Measurements from ENCODE around the gene DDO. TPM values are rescaled to one million over a fixed set of nuclear protein-coding genes. Genes with fewer than 3 reads are reported as not detected.

The DDO gene
- total RNA-seq, 4 donors from 2014 or later, result 0.88 to 3.3 (median 0.97) TPM; not detected in 1

GRCh38 chr6:110430236-110430635, 14.9 kb upstream of the DDO start:
- no peaks in the 10 kb centered on the region for H3K9me3 ChIP-seq
- intact Hi-C loops (cut with DNase I; ENCODE audit: low total_unique reads), result no loop called here
- H3K27ac ChIP-seq, result no peak overlapping the region
- H3K36me3 ChIP-seq, result no peaks in the 10 kb centered on the region
- no peaks in the 10 kb centered on the region for H3K4me1 ChIP-seq
- no peak for DNase-seq
- TF ChIP-seq POLR2A (IDR thresholded peaks at IDR 0.05) (no peak), CTCF (IDR thresholded peaks at IDR 0.05) (no peak)
- H3K4me3 ChIP-seq, result no peak overlapping the region
- no peaks in the 10 kb centered on the region for H3K27me3 ChIP-seq

GRCh38 chr6:110428153-110428552, 12.8 kb upstream of the DDO start:
- Histone ChIP-seq H3K27me3 (no peaks in the 10 kb centered on the region), H3K27ac (no peak overlapping the region), H3K4me3 (no peak overlapping the region), H3K4me1 (no peaks in the 10 kb centered on the region), H3K36me3 (no peaks in the 10 kb centered on the region), H3K9me3 (no peaks in the 10 kb centered on the region)
- intact Hi-C loops (cut with DNase I; ENCODE audit: low total_unique reads), result no loop called here
- no peak for DNase-seq
- TF ChIP-seq CTCF (IDR thresholded peaks at IDR 0.05), result no peak
- no peak for TF ChIP-seq POLR2A (IDR thresholded peaks at IDR 0.05)

- no peak for TF ChIP-seq CTCF (IDR thresholded peaks at IDR 0.05)
- no peak for TF ChIP-seq POLR2A (IDR thresholded peaks at IDR 0.05)
- Histone ChIP-seq H3K27me3 (no peaks in the 10 kb centered on the region), H3K36me3 (no peaks in the 10 kb centered on the region), H3K4me3 (no peak overlapping the region), H3K4me1 (no peaks in the 10 kb centered on the region), H3K27ac (peak overlapping the region; percentile 59 to 63), H3K9me3 (no peaks in the 10 kb centered on the region)
- intact Hi-C loops (cut with DNase I; ENCODE audit: low total_unique reads), result no loop called here
- no peak for DNase-seq
Observed at GRCh38 chr6:110425816-110426215, 10.4 kb upstream of the DDO start.

GRCh38 chr6:110422444-110422822, 7.1 kb upstream of the DDO start:
- no peaks in the 10 kb centered on the region for H3K9me3 ChIP-seq
- H3K4me1 ChIP-seq, result no peaks in the 10 kb centered on the region
- intact Hi-C loops (cut with DNase I; ENCODE audit: low total_unique reads), result no loop called here
- H3K4me3 ChIP-seq, result no peak overlapping the region
- no peaks in the 10 kb centered on the region for H3K27me3 ChIP-seq
- H3K27ac ChIP-seq, result no peak overlapping the region
- H3K36me3 ChIP-seq, result no peaks in the 10 kb centered on the region
- no peak for DNase-seq
- no peak for TF ChIP-seq POLR2A (IDR thresholded peaks at IDR 0.05)

GRCh38 chr6:110421749-110422443, 6.5 kb upstream of the DDO start:
- Histone ChIP-seq H3K4me1 (no peaks in the 10 kb centered on the region), H3K4me3 (no peak overlapping the region), H3K36me3 (no peaks in the 10 kb centered on the region), H3K9me3 (no peaks in the 10 kb centered on the region), H3K27me3 (no peaks in the 10 kb centered on the region), H3K27ac (no peak overlapping the region)
- DNase-seq, result no peak
- TF ChIP-seq POLR2A (IDR thresholded peaks at IDR 0.05), result no peak
- TF ChIP-seq CTCF (IDR thresholded peaks at IDR 0.05), result no peak
- intact Hi-C loops (cut with DNase I; ENCODE audit: low total_unique reads), result no loop called here
